GM19023 (cell line): Measurements from ENCODE around the gene BCL6.

Experiments
- ATAC-seq: cut with Tn5 transposase; IDR thresholded peaks from one replicate; pipeline ENCODE4 v1.9.1; 2021; ENCODE audit warnings: mild to moderate bottlenecking, moderate library complexity; ENCODE audit not compliant: unreplicated experiment

BCL6 gene

DNA sequence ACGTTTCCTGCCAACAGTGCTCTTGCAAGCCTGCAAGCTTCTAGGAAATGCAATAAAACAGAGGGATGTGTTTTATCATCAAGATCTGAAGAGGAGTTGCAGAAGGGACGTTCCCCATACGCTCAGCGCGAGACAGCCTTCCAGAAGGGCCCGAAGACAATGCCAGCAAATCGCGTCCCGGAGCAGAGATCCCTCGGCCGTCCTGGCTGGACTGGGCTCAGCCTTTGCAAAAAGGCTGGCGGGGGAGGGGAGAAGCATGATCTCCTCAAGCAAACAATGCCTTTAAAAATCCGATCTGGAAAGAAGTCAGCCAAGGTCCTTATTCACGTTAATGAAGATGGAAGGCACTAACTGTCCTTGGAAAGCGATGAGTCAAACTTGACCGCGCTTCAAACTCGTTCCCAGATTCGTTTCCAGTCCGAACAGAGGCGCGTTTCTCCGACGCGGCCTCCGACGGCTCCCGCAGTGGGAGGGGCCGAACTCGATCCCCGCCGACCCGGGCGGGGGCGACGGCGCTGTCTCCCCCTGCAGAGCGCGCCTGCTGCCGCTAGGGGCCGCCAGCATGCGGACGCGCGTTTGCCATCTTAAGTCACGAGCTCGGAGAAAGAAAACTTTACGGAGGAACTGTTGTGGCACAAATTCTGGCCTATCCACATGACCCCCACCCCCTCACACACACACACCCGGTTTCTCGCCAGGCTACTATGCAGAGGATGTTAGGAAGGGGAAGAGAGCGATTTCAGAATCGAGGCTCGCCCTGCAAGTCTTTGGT lies 5.5 kb downstream of the BCL6 start:
- ATAC-seq, result no peak

DNA sequence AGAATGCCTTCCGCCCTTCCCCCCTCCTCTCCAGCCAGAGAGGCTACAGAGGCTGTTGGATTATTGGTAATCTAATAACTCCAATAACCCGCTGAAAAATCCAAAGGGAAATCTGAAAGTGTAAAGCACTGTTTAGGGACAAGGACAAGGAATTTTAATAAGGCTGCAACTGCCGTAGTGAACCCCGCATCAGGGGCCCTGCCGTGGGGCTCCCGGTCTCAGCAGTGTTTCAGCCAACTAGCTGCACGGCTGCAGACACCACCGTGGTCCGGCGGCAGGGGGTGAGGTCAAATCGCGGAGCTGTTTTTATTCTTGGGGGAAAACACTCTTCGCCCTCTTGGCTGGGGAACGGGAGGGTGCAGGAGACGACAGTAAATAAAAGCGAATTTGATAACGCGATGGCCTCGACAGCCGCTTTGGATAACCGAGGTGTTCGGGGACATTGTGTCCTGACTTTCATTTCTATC lies 6.1 kb downstream of the BCL6 start:
- no peak for ATAC-seq

DNA sequence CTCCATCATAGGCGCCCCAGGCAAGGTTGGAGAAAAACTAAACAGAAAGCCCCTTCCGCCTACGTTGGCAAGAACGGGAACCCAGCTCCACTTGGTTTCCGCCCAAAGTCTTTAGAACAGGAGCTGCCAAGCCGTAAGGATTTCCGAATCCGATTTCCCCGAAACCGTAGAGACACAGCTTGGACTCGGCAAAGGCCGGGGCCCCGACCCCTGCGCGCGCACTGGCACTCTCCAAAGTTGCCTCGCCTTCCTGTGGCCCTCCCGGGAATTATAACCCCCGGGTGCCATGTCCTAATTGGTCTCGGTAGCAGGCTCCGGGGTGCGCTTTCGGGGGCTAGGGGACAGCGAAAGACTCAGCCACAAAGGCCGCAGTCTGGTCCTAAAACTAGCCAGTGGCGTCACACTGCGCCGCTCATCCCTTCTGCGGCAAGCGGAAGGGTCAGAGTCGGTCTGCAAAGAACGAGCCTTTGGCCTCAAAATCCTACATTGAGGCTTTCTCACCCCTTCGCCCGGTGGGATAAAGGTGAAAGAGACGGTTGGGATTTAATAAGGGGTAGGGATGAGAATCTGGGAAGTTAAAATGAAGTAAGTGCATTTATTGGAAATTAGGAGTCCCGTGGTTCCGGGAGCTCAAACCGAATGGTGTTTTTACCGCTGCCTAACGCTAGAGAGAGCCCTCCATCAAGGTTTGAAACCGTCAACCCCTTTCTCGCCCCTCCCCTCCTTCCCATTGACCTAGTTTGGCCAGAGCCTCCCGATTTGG lies 6.8 kb downstream of the BCL6 start:
- ATAC-seq, result peak; percentile 56

DNA sequence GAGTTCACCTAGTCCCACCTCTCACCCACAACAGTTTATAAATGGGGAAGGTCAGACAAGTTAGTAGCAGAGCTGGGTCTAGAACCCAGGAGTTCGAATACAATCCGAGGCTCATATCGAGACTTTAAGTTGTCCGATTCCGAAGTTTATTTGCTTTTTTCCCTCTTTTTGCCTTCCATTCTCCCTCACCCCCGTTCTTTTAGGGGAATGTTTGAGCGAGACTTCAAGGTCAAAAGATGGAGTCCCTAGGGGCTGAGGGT lies 7.3 kb downstream of the BCL6 start:
- ATAC-seq, result no peak

DNA sequence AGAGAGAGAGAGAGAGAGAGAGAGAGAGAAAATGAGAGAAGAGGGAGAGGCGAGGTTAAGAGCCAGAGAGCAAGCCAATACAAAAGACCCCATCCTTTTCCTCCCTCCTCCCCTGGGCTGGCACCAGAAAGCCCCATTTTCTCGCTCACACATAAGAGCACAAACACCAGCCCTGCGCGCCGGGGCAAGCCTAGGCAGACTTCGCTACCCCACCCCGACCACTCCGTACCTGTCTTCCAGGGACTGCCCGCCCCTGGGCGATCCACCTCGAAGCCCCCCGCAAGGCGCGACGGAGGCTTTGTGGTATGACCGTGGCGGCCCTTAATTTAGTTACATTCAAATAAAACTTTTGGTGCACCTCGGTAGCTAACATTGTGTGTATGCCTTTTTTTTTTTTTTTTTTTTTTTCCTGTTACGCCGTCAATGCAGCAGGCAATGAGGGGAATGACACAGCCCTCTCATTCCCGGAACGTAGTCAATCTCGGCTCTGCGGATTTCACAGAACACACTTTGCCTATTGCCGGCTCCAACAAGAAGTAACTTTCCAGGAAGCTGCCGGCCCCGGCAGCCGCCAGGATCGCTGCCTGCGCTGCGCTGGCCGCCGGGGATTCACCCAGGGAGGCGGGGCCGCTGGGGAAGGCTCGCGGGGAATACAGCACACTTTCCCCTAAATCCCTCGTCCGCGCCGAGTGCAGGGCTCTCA lies 7.7 kb downstream of the BCL6 start:
- no peak for ATAC-seq

DNA sequence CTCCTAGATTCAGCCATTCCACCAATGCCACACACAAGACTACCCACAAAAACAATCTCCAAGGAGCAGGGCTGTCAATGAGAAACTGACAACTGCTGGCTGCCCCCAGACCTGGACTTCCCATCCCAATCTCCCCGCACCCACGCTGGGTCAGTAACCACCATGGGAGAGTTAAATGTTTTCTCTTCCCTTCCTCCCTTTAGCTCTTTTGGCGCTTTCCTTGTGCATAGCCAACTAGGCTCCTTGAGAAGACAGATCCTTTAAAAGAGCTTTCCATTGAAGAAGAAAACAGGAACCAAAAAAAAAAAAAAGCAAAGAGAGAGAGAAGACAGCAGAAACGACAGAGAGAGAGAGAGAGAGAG lies 8.3 kb downstream of the BCL6 start:
- ATAC-seq, result no peak

DNA sequence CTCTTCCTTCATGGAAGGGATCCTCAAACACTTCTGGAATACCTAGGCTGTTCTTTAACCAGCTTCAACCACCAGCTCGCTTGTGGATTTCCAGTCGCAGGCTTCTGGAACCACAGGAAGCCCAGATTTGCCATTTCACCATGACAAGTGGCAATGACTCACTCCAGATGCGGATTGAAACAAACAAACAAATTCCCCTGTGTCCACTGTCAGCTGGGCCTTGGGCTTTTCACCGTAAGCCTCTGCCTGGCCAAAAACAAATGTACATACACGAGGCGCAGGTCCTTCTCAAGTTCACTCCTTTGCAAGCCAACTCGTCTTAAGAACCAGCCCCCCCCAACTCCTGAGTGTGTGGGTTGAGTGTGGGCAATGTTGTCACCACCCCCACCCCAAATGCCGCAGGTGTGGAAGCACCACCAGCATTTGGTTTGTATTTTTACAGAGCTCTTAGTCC lies 8.8 kb downstream of the BCL6 start:
- ATAC-seq, result no peak

DNA sequence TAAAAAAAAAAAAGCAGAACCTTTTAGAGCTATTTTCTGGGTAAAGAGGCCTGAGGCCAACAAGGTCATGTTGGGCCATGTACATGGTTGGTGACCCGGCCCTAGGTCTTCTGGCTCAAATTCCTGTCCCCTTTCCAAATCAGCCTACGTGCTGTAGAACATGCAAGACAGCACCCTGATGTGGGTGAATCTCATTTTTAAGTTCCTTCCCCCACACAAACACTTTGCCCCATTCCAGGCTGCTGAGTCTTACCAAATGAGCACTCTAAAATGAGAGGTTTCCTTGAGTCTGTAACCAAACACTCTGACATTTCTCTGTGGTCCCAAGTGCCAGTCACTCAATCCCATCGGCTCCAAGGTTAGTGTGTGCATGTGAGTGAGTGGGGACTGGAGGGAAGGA lies 9.4 kb downstream of the BCL6 start:
- no peak for ATAC-seq

DNA sequence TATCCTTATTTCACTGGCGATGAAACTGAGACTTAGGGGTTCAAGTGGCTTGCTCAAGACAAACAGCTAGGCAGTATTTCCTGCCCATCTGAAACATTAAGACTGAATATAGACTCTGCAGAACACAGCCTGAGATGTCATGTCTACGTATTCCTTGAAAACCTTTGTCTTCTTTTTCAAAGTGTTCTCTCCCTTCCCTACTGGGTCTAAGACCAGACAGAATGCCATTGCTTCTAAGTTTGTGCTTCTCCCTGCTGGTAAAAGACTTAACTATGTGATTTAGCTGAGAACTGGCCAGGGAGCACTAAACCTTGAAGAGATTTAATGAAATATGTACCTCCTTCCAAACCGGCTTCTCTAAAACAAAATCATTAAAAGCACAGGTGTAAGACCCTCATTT lies 9.9 kb downstream of the BCL6 start:
- no peak for ATAC-seq

DNA sequence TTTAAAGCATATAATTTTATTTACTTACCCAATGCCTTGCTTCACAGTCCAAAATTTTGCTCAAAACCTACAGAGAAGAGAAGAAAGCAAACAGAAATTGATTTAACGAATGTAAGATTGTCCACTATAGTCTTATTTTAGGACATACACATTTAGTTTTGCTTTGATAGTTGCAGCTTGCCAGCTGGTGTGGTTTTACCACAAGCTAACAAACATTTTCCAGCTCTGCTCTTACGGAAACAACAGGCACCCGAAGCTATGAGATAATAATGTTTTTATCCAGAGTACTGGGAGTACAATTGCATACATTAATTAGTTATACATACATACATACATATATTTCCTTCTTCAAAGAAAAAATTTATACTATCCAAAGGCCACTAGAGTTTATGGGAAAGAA lies 10.4 kb downstream of the BCL6 start:
- ATAC-seq, result no peak

DNA sequence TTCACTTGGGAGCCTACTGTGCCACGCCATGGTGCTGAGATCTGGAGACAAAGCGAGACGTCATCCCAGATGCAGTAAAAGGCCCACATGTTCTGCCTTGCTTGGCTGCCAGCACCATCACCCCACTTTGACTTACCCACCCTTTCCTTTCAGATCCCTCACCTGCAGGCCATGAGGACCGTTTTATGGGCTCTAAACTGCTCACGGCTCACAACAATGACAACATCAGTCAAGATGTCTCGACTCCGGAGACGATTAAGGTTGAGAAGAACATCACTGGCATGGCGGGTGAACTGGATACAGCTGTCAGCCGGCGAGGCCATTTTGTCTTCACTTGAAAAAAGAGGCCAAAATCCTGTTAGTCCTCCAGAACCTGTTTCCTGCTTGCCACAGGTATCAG lies 11.9 kb downstream of the BCL6 start:
- no peak for ATAC-seq

DNA sequence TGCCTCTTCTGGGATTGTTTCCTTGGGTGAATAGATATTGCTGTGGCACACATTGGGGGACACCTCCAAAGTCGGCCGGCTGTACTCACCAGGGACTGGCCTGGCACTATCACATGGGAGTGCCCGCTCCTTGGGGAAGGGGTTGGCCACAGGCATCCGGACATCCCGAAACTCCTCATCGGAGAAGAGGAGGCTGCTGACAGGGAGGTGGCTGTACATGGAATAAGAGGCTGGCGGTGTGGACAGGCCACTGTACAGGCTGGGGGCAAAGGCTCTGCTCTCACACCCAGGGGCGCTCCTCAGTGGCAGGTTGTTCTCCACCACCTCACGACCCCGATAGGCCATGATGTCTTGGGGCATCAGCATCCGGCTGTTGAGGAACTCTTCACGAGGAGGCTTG lies 15.7 kb downstream of the BCL6 start:
- ATAC-seq, result no peak

DNA sequence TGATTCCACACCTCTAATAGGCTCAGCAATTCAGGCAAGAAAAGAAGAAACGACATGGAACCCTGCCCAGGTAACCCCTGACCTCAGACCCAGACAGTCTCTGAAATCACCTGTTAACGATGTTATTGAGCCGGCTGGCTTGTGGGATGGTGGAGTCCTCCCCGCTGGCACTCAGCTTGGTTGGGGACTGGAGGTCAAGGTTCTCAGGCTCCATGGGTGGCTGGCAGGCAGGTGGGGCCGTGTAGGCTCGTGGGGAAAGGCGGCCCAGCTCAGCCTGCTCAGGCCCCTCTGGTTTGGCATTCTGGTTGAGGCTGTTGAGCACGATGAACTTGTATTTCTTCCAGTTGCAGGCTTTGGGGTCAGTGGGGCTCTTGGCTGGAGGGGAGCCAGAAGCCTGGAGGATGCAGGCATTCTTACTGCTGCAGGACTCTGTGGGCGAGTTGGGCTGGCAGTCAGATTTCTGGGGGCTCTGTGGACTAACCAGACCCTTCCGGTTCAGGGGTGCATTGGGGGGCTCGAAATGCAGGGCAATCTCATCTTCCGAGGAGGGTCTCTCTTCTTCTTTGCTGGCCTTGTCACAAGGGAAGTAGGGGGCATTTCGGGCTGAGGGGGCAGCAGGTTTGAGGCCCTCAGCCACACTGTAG lies 16.2 kb downstream of the BCL6 start:
- no peak for ATAC-seq

DNA sequence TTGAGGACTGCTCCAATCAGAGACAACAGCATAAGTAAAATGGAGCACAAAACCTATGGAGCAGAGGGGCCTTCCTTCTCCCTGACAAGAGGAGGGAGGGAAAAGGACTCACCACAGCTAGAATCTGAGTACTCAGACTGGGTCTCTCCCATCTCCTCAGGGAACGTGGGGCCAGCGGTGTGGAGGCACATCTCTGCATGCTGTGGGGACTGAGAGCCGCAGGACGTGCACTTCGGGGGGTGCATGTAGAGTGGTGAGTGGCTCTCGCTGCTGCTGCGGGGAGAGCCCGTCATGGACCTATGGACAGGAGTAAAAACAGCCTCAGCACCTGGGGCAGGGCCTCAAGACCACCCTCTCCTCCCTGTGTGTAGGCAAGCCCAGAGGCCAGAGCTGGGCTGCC lies 17.0 kb downstream of the BCL6 start:
- ATAC-seq, result no peak

DNA sequence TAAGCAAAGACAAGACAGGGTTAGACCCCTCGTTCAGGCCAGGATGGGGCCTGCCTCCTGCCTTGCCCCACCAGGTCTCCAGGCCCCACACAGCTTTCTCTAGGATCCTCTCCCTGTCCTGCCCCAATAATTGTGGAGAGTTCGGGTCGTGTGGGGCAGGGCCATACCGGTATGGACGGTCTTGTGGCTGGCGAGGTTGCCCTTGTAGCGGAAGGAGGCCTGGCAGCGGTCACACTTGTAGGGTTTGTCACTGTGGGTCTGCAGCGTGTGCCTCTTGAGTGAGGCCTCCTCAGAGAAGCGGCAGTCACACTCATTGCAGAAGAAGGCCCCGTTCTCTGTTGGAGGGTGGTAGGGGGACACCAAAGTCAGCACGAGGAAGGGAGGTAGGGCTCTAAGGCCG lies 18.7 kb downstream of the BCL6 start:
- no peak for ATAC-seq

DNA sequence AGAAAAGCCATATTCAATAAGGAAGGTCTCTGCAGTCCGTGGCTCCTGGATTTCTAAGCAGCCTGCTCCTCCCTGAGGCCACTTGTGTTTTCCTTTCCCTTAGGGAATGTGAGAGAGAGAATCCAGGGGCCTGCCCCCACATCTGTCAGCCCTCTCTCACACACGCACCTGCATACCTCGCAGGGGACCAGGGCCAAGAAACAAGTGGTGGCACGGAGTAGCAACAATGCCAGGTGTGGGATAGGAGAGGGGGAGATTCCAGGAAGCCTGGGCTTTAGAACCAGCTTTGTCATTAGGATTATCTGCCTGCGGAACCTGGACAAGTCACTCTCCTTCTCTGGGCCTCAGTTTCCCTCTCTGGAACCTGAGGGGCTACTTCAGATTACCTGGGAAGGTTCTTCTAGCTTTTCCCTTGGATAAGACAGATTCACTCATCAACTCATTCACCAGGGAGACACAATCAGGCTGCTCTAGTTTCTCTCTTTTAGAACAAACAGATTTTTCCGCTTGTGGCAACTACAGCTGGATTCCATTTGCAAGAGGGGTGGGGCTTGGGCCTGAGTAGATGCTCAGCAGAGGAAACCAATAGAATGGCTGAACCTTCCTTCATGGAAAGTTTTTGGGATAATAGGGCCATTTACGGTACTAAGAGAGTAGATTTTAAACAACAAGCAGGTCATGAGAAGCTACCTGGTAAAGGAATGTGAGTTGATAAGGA lies 19.5 kb downstream of the BCL6 start:
- no peak for ATAC-seq

DNA sequence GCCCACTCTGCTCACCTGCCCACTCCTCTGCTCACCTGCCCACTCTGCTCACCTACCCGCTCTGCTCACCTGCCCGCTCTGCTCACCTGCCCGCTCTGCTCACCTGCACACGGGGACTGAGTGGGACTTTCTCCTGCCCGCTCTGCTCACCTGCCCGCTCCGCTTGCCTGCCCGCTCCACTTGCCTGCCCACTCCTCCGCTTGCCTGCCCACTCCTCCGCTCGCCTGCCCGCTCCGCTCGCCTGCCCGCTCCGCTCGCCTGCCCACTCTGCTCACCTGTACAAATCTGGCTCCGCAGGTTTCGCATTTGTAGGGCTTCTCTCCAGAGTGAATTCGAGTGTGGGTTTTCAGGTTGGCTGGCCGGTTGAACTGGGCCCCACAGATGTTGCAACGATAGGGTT lies 20.0 kb downstream of the BCL6 start:
- ATAC-seq, result no peak

DNA sequence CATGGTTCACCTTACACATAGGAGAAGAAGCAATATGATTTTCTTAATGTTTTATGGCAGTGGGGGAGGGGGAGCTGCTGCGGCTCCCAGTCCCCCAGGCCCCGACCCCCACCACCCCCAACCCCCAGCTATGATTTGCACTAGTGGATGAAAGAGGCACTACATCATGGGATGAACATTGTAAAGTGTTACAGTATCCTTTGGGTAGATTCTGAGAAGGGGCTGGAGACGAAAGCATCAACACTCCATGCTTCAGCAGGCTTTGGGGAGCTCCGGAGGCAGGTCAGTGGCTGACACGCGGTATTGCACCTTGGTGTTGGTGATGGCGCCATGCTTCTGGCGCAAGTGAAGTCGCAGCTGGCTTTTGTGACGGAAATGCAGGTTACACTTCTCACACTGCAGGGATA lies 23.1 kb downstream of the BCL6 start:
- no peak for ATAC-seq

DNA sequence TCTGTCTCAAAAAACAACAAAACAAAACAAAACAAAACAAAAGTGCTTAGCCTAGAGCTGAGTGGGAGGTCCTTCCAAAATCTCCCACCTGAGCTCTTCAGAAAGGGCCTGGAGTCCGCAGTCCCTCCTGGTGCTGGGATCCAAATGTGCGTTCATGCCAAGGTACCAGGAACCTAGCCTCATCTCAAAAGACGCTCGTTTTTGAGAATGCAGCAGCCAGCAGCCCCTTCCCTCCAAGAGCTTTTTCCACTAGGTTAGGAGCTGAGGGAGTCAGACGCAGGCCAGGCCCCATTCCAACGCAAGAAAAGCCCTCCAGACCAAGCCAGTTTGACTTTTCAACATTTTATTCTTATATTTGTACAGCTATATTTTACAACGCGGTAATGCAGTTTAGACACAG lies 24.2 kb downstream of the BCL6 start:
- no peak for ATAC-seq

DNA sequence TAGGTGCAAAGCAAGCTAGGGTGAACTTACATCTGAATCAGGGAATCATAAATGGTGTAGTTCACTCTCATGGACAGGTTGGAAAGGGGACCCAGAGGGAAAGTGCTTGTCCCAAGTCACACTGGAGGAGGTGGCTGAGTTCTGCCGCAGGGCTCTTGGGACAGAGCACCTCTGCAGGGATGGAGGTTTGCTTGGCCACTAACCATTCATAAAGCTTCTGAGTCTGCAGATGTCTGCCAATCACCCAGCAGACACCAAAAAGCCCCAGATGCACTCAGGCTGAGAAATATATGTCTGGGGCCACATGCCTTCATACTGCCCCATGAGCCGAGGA lies 25.0 kb downstream of the BCL6 start:
- ATAC-seq, result no peak
